Liver (tissue), 3 donors: ENCODE data around the gene ADK.

Experiments
- EGR1 ChIP-seq, 2 donors: IDR thresholded peaks; 2 replicates each; pipeline ENCODE4 v1.6.1; 2016 to 2018; ENCODE audit warnings: antibody characterized with exemption in 2 of 2, low read depth in 2 of 2
- FOXA1 ChIP-seq: IDR thresholded peaks from 2 replicates; pipeline ENCODE4 v1.6.1; 2016; ENCODE audit warnings: antibody characterized with exemption
- RAD21 ChIP-seq, 2 donors: IDR thresholded peaks; 2 replicates each; pipeline ENCODE4 v1.6.1; 2016; ENCODE audit warnings: antibody characterized with exemption in 2 of 2, mild to moderate bottlenecking in 2 of 2
- TAF1 ChIP-seq: conservative IDR thresholded peaks from 2 replicates; pipeline ENCODE4 v1.6.1; 2016; ENCODE audit warnings: antibody characterized with exemption, mild to moderate bottlenecking
- YY1 ChIP-seq: IDR thresholded peaks from 2 replicates; pipeline ENCODE4 v1.6.1; 2016; ENCODE audit warnings: antibody characterized with exemption, mild to moderate bottlenecking
- ZBTB33 ChIP-seq: IDR thresholded peaks from 2 replicates; pipeline ENCODE4 v1.6.1; 2016; ENCODE audit warnings: antibody characterized with exemption
- TF ChIP-seq, protein P1 (sequence below): IDR thresholded peaks from 2 replicates; pipeline ENCODE4 v1.6.1; 2016; ENCODE audit warnings: antibody characterized with exemption, mild to moderate bottlenecking
- TF ChIP-seq, protein P2 (sequence below): IDR thresholded peaks from 2 replicates; pipeline ENCODE4 v1.6.1; 2016; ENCODE audit warnings: antibody characterized with exemption
- TF ChIP-seq, protein P3 (sequence below): fragments of 150-350 bp; IDR thresholded peaks from 2 replicates; pipeline ENCODE4 v1.5.1; 2017; ENCODE audit warnings: improper control_type of control experiment, low read depth, low read length; ENCODE audit not compliant: missing input control
- donor health status: healthy.
- donor health status: healthy.

DNA sequence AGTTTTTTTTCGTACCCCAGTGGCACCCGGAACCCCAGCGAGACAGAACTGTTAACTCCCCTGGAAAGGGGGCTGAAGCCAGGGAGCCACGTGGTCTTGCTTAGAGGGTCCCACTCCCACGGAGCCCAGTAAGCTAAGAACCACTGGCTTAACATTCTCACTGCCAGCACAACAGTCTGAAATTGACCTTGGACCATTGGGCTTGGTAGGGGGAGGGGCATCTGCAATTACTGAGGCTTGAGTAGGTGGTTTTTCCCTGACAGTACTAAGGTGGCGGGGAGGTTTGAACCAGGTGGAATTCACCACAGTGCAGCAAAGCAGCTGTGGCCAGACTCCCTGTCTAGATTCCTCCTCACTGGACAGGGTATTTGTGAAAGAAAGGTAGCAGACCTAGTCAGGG lies 196.5 kb downstream of the ADK start:
- TF ChIP-seq, protein P1, sequence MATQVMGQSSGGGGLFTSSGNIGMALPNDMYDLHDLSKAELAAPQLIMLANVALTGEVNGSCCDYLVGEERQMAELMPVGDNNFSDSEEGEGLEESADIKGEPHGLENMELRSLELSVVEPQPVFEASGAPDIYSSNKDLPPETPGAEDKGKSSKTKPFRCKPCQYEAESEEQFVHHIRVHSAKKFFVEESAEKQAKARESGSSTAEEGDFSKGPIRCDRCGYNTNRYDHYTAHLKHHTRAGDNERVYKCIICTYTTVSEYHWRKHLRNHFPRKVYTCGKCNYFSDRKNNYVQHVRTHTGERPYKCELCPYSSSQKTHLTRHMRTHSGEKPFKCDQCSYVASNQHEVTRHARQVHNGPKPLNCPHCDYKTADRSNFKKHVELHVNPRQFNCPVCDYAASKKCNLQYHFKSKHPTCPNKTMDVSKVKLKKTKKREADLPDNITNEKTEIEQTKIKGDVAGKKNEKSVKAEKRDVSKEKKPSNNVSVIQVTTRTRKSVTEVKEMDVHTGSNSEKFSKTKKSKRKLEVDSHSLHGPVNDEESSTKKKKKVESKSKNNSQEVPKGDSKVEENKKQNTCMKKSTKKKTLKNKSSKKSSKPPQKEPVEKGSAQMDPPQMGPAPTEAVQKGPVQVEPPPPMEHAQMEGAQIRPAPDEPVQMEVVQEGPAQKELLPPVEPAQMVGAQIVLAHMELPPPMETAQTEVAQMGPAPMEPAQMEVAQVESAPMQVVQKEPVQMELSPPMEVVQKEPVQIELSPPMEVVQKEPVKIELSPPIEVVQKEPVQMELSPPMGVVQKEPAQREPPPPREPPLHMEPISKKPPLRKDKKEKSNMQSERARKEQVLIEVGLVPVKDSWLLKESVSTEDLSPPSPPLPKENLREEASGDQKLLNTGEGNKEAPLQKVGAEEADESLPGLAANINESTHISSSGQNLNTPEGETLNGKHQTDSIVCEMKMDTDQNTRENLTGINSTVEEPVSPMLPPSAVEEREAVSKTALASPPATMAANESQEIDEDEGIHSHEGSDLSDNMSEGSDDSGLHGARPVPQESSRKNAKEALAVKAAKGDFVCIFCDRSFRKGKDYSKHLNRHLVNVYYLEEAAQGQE, result no peak
- TF ChIP-seq TAF1, result no peak
- TF ChIP-seq, protein P2, sequence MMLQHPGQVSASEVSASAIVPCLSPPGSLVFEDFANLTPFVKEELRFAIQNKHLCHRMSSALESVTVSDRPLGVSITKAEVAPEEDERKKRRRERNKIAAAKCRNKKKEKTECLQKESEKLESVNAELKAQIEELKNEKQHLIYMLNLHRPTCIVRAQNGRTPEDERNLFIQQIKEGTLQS, result no peak
- TF ChIP-seq ZBTB33, result no peak
- TF ChIP-seq, protein P3, sequence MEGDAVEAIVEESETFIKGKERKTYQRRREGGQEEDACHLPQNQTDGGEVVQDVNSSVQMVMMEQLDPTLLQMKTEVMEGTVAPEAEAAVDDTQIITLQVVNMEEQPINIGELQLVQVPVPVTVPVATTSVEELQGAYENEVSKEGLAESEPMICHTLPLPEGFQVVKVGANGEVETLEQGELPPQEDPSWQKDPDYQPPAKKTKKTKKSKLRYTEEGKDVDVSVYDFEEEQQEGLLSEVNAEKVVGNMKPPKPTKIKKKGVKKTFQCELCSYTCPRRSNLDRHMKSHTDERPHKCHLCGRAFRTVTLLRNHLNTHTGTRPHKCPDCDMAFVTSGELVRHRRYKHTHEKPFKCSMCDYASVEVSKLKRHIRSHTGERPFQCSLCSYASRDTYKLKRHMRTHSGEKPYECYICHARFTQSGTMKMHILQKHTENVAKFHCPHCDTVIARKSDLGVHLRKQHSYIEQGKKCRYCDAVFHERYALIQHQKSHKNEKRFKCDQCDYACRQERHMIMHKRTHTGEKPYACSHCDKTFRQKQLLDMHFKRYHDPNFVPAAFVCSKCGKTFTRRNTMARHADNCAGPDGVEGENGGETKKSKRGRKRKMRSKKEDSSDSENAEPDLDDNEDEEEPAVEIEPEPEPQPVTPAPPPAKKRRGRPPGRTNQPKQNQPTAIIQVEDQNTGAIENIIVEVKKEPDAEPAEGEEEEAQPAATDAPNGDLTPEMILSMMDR, result no peak
- TF ChIP-seq FOXA1, result no peak
- no peak for TF ChIP-seq YY1
- TF ChIP-seq EGR1 (IDR thresholded peaks at IDR 0.05; ENCODE audit: low read depth in 2 of 2), result no peak
- TF ChIP-seq RAD21 (IDR thresholded peaks at IDR 0.05), result no peak
